HEK293T (cell line): ENCODE measurements around the gene RAB26.

Experiments used
- ELF4 ChIP-seq: fragments of 450-650 bp; IDR thresholded peaks from 2 replicates; pipeline ENCODE4 v1.6.1; 2017; ENCODE audit warnings: antibody characterized with exemption
- FOXA1 ChIP-seq: fragments of 450-650 bp; IDR thresholded peaks from 2 replicates; pipeline ENCODE4 v1.6.1; 2016; ENCODE audit warnings: mild to moderate bottlenecking
- FOXM1 ChIP-seq: fragments of 450-650 bp; IDR thresholded peaks from 2 replicates; pipeline ENCODE4 v1.6.1; 2017; ENCODE audit warnings: mild to moderate bottlenecking, borderline replicate concordance
- L3MBTL2 ChIP-seq: fragments of 450-650 bp; conservative IDR thresholded peaks from 2 replicates; pipeline ENCODE4 v1.6.1; 2016; ENCODE audit warnings: mild to moderate bottlenecking
- LEF1 ChIP-seq: fragments of 450-650 bp; IDR thresholded peaks from 2 replicates; pipeline ENCODE4 v1.6.1; 2017; ENCODE audit warnings: mild to moderate bottlenecking, borderline replicate concordance
- NFRKB ChIP-seq: fragments of 450-650 bp; IDR thresholded peaks from 2 replicates; pipeline ENCODE4 v1.6.1; 2016; ENCODE audit warnings: mild to moderate bottlenecking, moderate library complexity
- SP1 ChIP-seq: fragments of 450-650 bp; IDR thresholded peaks from 2 replicates; pipeline ENCODE4 v1.6.1; 2017
- SUZ12 ChIP-seq: fragments of 450-650 bp; IDR thresholded peaks from 2 replicates; pipeline ENCODE4 v1.6.1; 2016; ENCODE audit warnings: mild to moderate bottlenecking
- TARDBP ChIP-seq: fragments of 450-650 bp; IDR thresholded peaks from 2 replicates; pipeline ENCODE4 v1.6.1; 2016

DNA sequence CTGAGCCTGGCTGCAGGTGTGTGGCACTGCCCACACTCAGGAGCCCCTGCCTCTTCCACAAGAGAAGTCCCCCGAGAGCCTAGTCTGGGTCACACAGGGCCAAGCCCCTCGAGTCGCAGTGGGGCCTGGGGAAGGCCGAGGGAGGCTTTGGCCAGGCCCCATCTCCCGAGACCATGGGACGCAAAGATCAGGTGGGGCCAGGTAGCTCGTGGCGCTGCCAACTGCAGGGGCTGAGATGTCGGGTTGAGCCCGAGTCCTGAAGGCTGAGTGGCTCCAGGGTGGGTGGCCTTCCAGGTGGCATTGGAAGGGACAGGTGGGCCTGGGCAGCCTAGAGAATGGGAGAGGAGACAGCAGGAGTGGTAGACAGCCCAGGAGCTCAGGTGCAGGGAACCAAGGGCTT lies 13.5 kb downstream of the RAB26 start:
- no peak for TF ChIP-seq FOXA1
- TF ChIP-seq NFRKB = no peak
- TF ChIP-seq LEF1 = no peak
- TF ChIP-seq SP1 = no peak
- no peak for TF ChIP-seq SUZ12
- TF ChIP-seq ELF4 = no peak
- no peak for TF ChIP-seq L3MBTL2
- TF ChIP-seq TARDBP = no peak
- TF ChIP-seq FOXM1 = no peak
